Adrenal gland (tissue), 12 donors: ENCODE results near the gene C1orf52. TPM values are rescaled to one million over a fixed set of nuclear protein-coding genes. Genes with fewer than 3 reads are reported as not detected.

Experiments
- DNase-seq, 7 donors: peaks; one replicate each; pipeline ENCODE4 v3.0.0-alpha.2; 2019 to 2020
- H3K27ac ChIP-seq, 5 donors: fragments of 200-600 bp; sonication (generic) in 4 of 5; 1 replicate in 3 of 5; 2 replicates in 2 of 5; pipeline versions ENCODE4 v1.5.1 to v1.8.0; 2016 to 2020; ENCODE audit warnings: mild to moderate bottlenecking in 1 of 5
- H3K27me3 ChIP-seq: fragments of 200-600 bp; 2 replicates; pipeline ENCODE4 v1.8.0; 2021
- H3K36me3 ChIP-seq, 2 donors: fragments of 200-600 bp; replicated peaks in 1 of 2; 1 replicate in 1 of 2; 2 replicates in 1 of 2; pipeline versions ENCODE4 v1.5.1 to v1.8.0; 2018 to 2022
- H3K4me1 ChIP-seq, 2 donors: fragments of 200-600 bp; replicated peaks in 1 of 2; 1 replicate in 1 of 2; 2 replicates in 1 of 2; pipeline versions ENCODE4 v1.5.1 to v1.8.0; 2018 to 2021
- H3K4me3 ChIP-seq, 4 donors: fragments of 200-600 bp; sonication (generic) in 3 of 4; one replicate each; pipeline ENCODE4 v1.5.1; 2016 to 2018
- H3K9me3 ChIP-seq, 3 donors: fragments of 200-600 bp; sonication (generic) in 1 of 3; replicated peaks in 1 of 3; 1 replicate in 2 of 3; 2 replicates in 1 of 3; pipeline versions ENCODE4 v1.5.1 to v1.8.0; 2016 to 2021
- POLR2A ChIP-seq, 2 donors: fragments of 450-650 bp; IDR thresholded peaks; one replicate each; pipeline ENCODE4 v1.6.1; 2017; ENCODE audit warnings: antibody characterized with exemption in 2 of 2, mild to moderate bottlenecking in 2 of 2, moderate library complexity in 1 of 2
- WGBS, 4 donors: extraction: QIAGEN DNeasy Blood & Tissue Kit in 2 of 4; methylation state at CpG; one replicate each; pipeline versions ENCODE4 v1.1.5 to v1.1.7; 2013 to 2017; 5-methylcytosine and 5-hydroxymethylcytosine counted together
- intact Hi-C, 2 donors: fragments of 100-400 bp; cut with DNase I; formaldehyde crosslinking; loops; one replicate each; pipeline versions ENCODE4 v1.14.1 to v1.15.0; 2022 to 2023
- polyA plus RNA-seq, 3 donors: library from polyadenylated mRNA; stranded (reverse); fragments of 200-250 nt in 2 of 3; fragments of 350-450 nt in 1 of 3; fragmentation: Illumina TruSeq in 1 of 3; extraction: RNeasy Lipid Tissue Mini Kit (QIAGEN cat#74804) in 1 of 3; gene quantifications; one replicate each; pipeline ENCODE4 v1.2.3, GENCODE V29; 2013 to 2014
- total RNA-seq, 9 donors: library from RNA; depleted of rRNA in 4 of 9; stranded (reverse); fragments of >200 nt in 4 of 9; fragments of 120-200 nt in 1 of 9; fragmentation: NEBNext Ultra II Directional in 1 of 9; extraction: Animal tissue kit (Norgen Biotek cat#: 25700) in 1 of 9; gene quantifications; one replicate each; pipeline versions ENCODE4 v1.1.0 to v1.2.4, GENCODE V29; 2013 to 2023
- TF ChIP-seq, protein P1 (sequence below), 6 experiments: fragments of 450-650 bp in 4 of 6; fragments of 200-600 bp in 2 of 6; sonication (generic) in 1 of 6; IDR thresholded peaks; 1 replicate in 5 of 6; 2 replicates in 1 of 6; pipeline versions ENCODE4 v1.5.1 to v1.8.0; 2016 to 2021; ENCODE audit warnings: antibody characterized with exemption in 6 of 6, mild to moderate bottlenecking in 2 of 6, moderate library complexity in 1 of 6
- donor health status: healthy with polysubstance abuse.
- donor health status: Bipolar disorder and iron deficiency.
- donor health status: DM: yes; HTN: yes; CAD: no.
- donor health status: DM: no; HTN: no; CAD: no.
- donor health status: DM: no; HTN: no; CAD: no.
- donor health status: DM: yes; HTN: yes; CAD: no.

Gene C1orf52
- total and polyA plus RNA-seq, 12 donors, result 6.5 to 29.1 (median 18.1) TPM

DNA sequence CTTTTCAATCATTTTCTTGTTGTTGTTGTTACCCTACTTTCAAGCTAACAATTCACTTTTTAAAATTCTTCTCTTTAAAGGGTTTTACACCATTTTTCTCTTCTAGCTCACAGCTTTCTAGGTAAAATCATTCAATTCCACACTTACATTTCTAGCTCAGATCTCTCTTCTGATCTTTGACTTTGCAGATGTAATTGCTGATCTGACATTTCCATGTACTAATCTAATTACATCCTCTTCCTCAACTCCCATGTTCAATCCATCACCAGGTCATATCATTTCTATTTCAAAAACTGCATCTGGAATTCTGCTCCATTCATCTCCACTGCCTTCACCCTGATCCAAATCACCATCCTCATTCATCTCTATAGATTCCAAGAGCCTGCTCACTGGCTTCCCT, 13.9 kb upstream of the C1orf52 start:
- H3K36me3 ChIP-seq, result peaks cover 0 to 26% of the 10 kb centered on the region in 2 donors
- no peaks in the 10 kb centered on the region for H3K9me3 ChIP-seq
- H3K27ac ChIP-seq, result no peak overlapping the region
- no peak overlapping the region for H3K4me3 ChIP-seq
- TF ChIP-seq POLR2A (IDR thresholded peaks at IDR 0.05), result no peak
- TF ChIP-seq, protein P1, sequence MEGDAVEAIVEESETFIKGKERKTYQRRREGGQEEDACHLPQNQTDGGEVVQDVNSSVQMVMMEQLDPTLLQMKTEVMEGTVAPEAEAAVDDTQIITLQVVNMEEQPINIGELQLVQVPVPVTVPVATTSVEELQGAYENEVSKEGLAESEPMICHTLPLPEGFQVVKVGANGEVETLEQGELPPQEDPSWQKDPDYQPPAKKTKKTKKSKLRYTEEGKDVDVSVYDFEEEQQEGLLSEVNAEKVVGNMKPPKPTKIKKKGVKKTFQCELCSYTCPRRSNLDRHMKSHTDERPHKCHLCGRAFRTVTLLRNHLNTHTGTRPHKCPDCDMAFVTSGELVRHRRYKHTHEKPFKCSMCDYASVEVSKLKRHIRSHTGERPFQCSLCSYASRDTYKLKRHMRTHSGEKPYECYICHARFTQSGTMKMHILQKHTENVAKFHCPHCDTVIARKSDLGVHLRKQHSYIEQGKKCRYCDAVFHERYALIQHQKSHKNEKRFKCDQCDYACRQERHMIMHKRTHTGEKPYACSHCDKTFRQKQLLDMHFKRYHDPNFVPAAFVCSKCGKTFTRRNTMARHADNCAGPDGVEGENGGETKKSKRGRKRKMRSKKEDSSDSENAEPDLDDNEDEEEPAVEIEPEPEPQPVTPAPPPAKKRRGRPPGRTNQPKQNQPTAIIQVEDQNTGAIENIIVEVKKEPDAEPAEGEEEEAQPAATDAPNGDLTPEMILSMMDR (IDR thresholded peaks at IDR 0.05), result no peak
- no peaks in the 10 kb centered on the region for H3K27me3 ChIP-seq
- intact Hi-C loops, result no loop called here
- H3K4me1 ChIP-seq, result peaks cover 5 to 29% of the 10 kb centered on the region in 2 donors
- no peak for DNase-seq

DNA sequence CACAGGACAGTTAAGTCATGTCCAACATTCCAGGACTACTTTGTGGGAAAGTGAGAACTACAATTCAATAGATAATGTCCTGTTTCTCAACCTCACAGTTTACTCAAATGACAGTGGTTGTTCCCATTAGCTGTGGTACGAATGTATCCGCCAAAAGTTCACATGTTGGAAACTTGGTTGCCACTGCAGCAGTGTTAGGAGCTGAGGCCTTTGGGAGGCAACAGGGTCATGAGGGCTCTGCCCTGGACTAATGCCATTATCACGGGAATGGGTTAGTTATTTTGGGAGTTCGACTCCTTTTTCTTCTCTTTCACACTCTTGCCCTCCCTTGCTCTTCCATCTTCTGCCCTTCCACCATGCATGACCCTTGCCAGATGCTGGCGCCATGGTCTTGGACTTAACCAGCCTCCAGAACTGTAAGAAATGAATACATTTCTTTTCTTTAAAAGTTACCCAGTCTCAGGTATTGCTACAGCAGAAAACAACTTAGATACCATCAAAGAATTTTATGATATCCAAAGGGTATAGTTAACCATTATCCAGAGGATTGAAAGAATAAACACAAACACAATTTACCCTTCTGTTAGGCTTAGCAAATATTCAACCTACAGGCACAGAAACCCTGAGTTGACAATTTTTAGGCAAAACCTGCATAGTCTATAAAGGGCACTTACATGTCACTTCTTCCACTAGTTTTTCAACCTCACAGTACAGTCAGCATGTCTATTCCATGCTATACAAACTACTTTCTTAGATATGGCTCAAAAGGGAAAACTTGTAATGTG, 9.5 kb upstream of the C1orf52 start:
- peaks cover 0 to 12% of the 10 kb centered on the region in 2 donors for H3K4me1 ChIP-seq
- H3K27ac ChIP-seq, result no peak overlapping the region
- H3K36me3 ChIP-seq, result peaks cover 0 to 49% of the 10 kb centered on the region in 2 donors
- intact Hi-C loops, result no loop called here
- no peak for TF ChIP-seq POLR2A (IDR thresholded peaks at IDR 0.05)
- TF ChIP-seq, protein P1 (IDR thresholded peaks at IDR 0.05), result no peak
- WGBS, 4 donors, result 90 to 97% (median 93%) methylated on average over 5 of the region's 5 CpGs
- no peaks in the 10 kb centered on the region for H3K27me3 ChIP-seq
- DNase-seq, result no peak
- no peak overlapping the region for H3K4me3 ChIP-seq
- H3K9me3 ChIP-seq, result no peaks in the 10 kb centered on the region

DNA sequence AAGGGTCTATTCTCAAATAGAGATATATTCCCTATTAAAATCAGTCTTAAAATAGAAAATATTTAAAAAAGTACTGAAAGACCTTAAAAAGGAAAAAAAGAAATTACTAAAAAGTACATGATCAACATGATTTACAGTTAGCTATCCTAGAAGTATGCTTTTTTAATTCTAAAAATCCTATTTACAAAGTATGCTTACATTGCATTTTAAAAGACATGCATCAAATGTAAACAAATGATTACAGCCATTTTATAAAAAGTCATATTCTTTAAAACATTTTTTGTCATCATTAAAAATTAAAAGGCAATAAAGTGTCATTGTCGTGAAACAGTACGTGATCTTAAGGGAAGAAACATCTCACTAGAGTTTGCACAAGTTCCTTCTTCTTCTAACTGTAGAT, 7.9 kb upstream of the C1orf52 start:
- no peak for DNase-seq
- no peaks in the 10 kb centered on the region for H3K27me3 ChIP-seq
- TF ChIP-seq, protein P1 (IDR thresholded peaks at IDR 0.05), result no peak
- no peak for TF ChIP-seq POLR2A (IDR thresholded peaks at IDR 0.05)
- no peaks in the 10 kb centered on the region for H3K9me3 ChIP-seq
- H3K4me1 ChIP-seq, result no peaks in the 10 kb centered on the region
- H3K36me3 ChIP-seq, result peaks cover 0 to 49% of the 10 kb centered on the region in 2 donors
- H3K27ac ChIP-seq, result no peak overlapping the region
- intact Hi-C loops, result no loop called here
- WGBS, 4 donors, result 84 to 97% (median 86%) methylated on average over 2 of the region's 2 CpGs
- H3K4me3 ChIP-seq, result no peak overlapping the region

DNA sequence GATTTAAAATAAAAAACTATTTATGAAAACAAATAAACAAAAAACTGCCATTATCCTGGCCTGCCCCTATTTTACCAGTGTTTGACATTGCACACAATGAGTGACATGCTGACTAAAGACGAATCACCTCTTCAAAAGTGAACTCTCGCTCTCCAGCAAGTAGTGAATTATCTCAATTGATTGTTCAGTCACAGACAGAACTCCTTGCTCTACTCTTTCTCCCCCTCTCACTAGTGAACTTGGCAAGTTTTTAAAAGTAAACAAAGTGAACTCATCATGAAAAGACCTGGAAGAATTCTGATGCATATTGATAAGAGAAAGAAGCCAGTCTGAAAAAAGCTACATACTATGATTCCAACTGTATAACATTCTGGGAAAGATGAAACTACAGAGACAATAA, 4.7 kb upstream of the C1orf52 start:
- no peaks in the 10 kb centered on the region for H3K9me3 ChIP-seq
- WGBS, 4 donors, result 65 to 72% (median 70%) methylated on average over 2 of the region's 2 CpGs
- intact Hi-C loops, result no loop called here
- no peak overlapping the region for H3K27ac ChIP-seq
- H3K4me3 ChIP-seq, result no peak overlapping the region
- no peaks in the 10 kb centered on the region for H3K4me1 ChIP-seq
- no peaks in the 10 kb centered on the region for H3K27me3 ChIP-seq
- no peak for DNase-seq
- peaks cover 0 to 31% of the 10 kb centered on the region in 2 donors for H3K36me3 ChIP-seq
- no peak for TF ChIP-seq POLR2A (IDR thresholded peaks at IDR 0.05)
- TF ChIP-seq, protein P1 (IDR thresholded peaks at IDR 0.05), result no peak
